NCI-H146 (cell line): ENCODE data around the gene NYAP1.

ENCODE experiments used
- DNase-seq: peaks from one replicate; lab custom pipeline; 2025; lab: John Stamatoyannopoulos, UW

NYAP1 gene

DNA sequence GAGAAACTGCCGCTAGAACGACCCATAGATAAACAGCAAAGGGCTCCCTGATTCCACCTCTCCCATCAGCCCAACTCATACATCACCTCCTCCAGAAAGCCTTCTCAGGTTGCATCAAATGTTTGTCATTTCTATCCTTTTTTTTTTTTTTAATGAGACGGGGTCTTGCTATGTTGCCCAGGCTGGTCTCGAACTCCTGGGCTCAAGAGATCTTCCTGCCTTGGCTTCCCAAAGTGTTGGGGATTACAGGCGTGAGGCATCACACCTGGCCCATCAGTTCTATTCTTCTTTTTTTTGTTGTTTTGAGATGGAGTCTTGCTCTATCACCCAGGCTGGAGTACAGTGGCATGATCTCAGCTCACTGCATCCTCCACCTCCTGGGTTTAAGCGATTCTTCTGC lies 26.7 kb upstream of the NYAP1 start:
- DNase-seq = no peak

DNA sequence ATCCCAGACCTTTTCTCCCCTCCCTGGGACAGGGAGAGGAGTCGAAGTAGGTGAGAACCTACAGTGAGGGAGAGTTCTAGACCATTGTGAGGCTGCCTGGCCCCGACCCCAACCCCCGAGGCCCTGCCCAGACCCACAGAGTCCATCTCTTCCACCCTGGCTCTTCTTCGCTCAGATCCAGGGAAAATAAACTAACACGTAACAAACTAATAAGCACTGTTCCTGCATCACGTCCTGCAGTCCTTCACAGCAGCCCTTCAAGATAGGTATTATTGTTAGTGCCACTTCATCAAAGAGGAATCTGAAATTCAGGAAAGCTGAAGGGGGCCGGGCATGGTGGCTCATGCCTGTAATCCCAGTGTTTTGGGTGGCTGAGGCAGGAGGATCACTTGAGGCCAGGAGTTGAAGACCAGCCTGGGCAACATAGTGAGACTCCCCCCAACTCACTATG lies 19.5 kb upstream of the NYAP1 start, which contains the start of gene SPACDR:
Gene SPACDR (minus strand): TSS at position 51 of the 451 bp plus-strand sequence. CDS start 235 bp downstream, outside the sequence.
- no peak for DNase-seq

DNA sequence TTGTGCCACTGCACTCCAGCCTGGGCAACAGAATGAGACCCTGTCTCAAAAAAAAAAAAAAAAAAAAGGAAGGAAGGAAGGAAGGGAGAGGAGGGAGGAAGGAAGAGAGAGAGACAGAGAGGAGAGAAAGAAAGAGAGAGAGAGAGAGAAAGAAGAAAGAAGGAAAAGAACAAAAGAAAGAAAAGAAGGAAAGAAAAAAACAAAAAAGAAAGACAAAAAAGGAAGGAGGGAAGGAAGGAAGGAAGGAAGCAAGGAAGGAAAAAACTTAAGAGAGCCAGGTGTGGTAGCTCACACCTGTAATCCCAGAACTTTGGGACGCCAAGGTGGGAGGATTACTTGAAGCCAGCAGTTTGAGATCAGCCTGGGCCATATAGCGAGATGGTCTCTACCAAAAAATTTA lies 18.9 kb upstream of the NYAP1 start:
- DNase-seq = no peak

DNA sequence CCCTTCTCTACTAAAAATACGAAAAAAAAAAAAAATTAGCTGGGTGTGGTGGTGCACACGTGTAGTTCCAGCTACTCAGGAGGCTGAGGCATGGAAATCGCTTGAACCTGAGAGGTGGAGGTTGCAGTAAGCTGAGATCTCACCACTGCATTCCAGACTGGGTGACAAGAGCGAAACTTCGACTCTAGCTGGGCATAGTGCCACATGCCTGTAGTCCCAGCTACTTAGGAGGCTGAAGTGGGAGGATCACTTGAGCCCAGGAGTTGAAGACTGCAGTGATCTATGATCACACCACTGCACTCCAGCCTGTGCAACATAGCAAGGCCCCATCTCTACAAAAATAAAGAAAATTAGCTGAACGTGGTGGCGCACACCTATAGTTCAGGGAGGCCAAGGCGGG lies 18.4 kb upstream of the NYAP1 start:
- no peak for DNase-seq

DNA sequence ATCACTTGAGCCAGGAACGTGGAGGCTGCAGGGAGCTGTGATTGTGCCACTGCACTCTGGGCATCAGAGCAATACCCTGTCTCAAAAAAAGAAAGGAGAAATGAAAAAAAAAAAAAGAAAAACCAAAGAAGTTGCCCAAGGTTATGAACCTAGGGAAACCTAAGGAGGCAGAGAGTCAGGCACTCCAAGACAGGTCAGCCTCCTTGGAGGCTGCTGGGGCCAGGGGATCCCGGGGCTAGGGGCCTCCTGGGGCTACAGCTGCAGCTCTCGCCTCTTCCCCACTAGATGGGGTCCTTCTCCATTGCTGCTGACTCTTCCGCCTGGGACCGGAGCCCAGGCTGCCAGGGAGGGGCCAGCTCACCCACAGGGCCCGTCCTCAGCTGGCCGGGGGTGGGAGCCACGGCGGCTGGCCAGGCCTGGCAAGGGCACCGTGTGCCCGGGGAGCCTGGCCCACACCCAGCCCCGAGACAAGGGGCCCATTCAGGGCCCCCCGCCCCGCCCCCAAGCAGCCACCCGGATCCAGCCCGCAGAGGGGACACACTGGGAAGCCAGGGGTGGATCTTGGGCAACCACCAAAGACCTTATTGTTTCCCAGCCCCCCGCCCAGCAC lies 17.9 kb upstream of the NYAP1 start:
- DNase-seq = peak; percentile 49

DNA sequence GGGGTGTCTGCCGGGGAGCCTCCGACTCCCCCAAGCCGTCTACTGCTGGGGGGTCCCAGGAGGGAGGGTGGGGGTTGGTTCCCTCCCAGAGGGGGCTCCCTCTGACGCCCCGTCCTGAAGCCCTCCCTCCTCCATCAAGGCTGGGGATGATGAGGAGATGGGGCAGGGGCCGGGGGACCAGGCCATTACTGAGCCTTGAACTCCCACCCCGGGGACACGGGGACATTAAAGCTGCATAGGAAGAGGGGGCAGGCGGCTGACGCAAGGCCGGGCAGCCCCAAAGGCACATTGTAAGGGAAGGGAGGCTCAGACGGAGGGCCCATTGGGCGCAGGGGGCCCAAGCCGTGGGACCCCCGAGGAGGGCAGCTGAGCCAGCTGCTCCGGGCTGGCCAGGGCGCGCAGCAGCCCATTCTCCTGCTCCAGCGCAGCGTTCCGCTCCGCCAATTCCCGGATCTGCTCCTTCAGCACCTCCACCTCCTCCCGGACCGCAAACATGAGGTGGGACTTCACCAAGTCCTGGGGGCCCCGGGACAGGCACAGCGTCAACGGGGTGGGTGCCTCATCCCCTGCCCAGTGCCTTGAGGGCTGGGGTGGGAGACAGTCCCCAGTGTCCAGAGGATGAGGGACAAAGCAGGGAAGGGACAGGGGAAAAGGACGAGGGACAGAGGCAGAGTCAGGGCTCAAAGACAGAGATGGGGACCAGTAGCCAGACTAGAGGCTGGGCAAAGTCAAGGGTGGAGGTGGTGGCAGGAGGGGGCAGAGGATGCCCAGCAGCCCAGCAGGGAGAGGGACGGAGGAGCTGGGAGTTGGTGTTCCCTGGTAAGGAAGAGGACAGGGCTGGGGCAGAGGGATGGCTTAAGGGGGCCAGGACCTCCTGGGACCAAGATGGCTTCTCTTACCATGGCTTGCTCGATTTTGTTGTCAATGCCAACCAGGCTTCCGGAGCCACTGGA lies 16.8 kb upstream of the NYAP1 start:
- no peak for DNase-seq

DNA sequence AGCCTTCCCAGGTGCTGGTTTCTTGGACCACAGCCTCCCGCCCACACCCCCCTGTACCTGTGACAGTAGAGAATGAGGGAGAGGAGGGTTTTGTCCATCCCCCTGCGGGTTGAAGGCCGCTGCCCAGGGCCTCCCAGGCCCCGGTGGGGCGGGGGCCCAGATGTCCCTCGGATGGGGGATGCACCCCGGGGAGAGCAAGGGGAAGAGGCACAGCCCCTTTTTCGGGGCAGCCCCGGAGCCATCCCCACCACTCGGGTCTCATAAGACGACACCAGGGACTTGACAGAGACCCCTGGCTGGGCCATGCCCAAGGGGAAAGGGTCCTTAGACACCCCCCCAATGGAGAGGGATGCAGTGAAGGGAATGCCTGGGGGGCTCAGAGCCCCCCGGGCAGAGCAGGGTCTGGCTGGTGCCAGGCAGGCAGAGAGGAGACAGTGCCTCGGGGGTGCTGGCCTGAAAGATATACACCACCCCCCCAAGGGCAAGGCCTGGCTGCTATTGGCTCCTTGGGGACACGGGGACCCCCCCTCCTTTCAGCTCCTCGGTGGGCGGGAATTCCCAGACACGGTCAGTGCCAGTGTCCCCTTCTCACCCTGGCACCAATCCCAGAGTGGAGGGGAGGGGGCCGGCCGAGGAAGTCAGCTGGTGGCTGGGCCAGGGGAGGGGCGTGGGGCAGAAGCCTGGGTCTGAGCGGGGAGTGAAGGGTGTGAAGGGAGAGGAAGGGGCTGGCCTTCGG lies 15.9 kb upstream of the NYAP1 start:
- DNase-seq = no peak

DNA sequence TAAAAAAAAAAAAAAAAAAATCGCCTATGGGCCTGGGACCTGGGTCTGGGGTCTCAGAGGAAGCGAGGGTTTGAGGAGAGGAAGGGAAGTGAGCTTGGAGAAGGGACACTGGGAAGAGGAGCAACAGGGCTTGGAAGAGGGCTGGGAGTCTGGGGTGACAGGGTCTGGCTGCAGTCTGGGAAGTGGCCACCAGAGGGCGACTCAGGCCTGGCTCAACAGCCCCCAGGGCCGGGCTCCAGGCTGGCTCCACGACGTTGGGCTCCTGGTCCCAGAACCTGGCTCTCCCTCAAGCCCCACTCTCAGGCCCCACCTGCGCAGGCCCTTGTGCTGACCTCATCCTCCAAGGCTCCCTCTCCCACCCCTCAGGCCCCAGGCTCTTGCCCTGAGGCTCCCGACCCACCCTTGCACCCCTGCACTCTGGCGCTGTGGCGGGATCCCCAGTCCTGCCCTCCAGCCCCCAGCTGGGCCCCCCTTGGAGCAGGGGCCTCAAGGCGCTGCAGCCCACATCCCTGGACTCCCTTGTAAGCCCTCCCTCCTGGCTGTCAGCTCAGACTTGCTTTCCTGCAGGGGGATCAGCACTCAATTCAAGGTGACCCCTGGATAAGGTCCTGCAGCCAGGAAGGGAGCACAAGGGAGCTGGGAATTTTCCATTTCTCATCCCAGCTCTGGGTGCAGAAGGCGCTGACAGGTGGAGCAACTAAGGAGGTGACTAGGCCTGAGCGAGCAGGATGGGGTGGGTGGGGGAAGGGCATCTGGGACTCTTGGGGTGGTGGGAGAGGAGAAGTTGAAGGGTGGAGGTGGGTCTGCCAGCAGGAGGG lies 14.3 kb upstream of the NYAP1 start:
- DNase-seq = peak; percentile 71

DNA sequence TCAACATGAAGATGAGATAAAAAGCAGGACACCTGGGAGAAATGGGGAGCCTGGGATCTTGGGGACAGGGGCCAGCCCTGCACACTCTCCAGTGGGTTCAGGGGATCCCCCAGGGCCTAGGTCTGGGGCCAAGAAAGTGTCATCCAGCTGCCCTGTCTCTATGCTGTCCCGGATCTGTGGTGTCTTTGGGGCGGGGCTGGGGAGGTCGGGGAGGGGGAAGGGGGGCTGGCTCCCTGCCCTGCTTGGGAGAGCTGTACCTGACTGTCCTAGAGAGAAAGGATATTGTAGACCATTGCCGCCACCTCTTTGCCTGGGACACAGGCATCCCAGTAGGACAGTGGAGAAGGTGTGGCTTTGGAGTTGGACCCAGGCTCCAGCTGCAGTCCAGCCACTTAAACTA lies 12.7 kb upstream of the NYAP1 start:
- DNase-seq = no peak

DNA sequence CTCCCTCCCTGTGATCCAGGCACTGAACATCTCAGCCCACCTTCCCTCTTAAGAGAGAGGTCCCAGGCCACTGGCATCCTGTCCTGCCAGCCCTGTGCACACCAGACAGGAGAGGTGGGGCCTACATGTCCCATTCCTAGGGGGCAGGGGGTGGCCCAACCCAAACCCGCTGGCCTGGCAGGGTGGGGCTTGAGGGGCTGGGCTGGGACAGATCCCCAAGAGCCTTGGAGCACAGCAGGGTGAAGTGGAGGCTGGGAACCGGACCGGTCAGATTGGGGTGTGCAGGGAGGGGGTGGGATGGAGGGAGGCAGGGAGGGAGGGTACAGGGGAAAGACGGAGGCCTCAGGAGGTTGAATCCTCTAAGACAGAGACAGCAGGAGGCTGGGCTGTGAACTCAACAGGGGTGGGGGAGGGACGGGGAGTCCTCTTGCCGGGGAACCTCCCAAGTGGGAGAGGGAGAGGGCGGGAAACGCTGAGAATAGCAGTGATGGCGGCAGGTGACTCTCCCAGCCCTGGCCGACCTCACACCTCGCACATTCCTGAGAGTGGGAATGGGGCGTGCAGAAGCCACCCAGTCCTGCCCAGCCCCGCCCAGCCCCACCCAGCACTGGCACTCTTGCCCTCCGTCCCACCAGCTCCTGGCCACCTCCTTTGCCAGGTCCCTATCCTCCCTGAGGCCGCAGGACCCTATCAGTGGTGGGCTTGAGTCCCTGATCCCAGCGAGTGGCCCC lies 11.4 kb upstream of the NYAP1 start:
- no peak for DNase-seq

DNA sequence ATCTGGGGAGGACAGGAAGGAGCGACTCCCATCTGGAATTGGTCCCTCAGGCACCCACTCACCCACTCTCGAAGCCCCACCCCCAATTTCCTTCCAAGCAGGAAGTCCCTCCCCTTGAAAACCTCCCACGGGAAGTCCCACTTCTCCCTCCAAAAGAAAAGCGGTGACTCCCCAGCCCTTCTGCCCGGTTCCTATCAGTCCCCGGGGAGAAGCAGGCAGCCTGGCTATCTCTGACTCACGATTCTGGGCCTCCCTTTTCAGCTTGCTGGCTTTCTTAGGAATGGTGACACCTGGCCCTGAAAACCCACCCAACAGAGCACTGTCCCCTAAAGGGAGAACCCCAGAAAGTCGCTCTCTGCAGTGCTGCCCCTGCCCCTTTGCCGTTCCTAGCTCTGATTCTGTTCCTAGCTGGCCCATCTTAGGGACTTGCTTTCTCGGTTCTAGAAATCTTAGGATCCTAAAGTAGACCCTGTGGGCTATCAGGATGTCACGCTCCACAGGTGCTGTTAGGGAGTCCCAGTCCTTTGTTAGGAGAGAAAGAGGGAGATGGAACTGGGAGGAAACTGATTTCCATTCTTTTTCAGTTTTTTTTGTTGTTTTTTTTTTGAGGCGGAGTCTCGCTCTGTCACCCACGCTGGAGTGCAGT lies 10.8 kb upstream of the NYAP1 start:
- no peak for DNase-seq

DNA sequence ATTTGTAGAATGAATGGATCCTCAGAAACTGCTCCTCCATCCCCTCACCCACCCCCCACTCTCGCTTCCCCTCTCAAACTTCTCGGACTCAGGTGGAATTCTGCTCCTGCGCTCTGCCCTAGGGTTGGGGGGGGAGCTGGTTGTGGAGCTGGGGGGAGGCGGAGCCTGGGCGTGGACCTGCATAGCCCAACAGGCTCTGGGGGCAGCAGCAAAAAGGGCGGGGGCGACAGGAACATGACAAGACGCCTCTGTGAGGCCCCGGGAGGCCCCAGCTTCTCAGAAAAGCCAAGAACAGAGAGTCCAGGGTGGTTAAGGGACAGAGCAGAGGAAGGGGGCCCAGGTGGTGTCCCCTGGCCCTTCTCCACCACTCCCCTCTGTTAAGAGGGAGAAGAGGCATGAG lies 8.2 kb upstream of the NYAP1 start:
- no peak for DNase-seq

DNA sequence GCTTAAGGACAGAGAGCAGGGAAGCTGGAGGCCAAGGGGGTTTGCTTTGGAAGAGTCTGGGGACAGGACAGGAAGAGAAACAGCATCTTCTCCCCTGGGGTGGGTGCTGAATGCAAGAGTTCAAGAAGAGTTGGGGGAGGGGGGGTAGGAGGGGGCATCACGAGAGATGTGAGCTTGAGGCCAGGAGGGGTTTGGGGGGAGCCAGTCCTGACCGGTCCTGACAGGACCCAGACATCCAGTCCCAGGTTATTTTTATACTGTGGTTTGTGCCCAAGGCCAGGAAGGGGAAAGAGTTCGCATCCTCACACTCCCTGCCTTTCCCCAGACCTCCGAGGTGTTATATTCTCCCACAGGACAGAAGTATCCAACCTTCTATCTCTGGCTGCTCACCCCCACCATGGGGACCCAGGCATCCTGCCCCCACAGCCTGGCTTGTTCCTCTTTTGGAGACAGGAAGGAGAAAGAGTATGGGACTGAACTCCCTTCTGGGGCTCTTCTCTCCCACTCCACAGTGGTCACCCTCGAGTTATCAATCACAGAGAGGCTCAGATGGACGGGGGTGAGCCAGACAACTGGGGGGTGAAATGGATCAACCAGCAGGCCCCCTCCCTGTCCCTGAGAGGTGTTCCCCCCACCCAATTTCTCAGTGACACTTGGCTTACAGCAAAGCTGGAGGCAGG lies 7.5 kb upstream of the NYAP1 start:
- DNase-seq = no peak

DNA sequence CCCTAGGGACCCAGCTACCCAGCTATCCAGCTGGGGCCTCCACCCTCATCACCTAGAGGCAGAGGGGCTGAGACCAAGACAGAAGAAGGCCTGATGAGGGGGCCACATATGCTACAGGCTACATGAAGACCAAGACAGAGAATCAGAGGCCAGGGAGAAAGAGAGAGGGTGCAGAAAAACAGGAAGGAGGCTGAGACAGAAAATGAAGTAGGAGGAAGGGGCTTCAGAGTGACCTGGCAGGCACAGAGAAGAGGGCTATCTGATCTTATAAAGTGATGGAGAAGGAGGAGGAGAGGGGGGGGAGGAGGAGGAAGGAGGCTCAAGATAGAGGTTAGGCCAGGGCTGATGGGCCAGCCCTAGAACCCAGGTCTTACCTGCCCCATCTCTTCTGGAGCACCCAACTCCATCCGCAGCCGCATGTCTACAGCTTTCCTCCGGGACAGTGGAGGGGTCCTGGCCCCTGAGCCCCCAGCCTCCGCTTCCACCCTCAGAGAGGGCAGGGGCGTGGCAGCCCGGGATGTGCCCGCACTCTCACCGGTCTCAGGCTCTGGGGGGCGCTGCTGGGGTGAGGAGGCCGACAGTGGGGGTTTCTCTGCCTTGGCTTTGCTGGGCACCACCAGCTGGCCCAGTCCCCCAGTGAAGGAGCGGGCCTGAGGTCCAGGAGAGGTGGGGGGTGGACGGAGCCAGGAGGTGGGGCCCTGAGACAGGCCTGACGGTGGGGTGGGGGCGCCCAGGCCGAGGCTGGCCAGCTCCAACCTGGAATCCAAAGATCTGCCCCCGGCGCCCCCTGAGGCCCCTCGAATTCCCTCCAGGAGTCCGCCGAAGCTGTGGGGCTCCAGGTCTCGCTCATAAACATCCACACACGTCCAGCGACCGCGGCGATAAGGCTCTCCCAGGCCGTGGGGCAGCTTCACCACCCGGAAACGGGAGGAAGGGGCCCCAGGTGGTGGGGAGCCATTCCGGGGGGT lies 6.5 kb upstream of the NYAP1 start:
- no peak for DNase-seq

DNA sequence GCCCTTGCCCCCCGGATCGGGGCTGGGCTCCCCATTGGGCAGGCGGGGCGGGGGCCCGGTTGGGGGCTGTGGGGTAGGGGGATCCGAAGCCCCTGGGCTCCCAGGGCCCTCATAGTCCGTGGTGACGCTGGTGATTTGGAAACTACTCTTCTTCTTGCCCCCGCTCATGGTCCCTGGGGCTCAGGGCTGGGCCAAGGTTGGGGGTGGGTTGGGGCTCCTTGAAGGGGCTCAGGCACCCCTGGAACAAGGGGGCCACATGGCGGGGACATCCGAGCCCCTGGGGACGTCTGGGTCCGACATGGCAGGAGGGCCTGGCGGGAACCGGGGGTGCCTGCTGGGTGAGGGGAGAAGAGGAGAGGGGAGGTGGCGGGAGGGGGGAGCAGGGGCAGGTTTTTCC lies 5.9 kb upstream of the NYAP1 start:
- no peak for DNase-seq

DNA sequence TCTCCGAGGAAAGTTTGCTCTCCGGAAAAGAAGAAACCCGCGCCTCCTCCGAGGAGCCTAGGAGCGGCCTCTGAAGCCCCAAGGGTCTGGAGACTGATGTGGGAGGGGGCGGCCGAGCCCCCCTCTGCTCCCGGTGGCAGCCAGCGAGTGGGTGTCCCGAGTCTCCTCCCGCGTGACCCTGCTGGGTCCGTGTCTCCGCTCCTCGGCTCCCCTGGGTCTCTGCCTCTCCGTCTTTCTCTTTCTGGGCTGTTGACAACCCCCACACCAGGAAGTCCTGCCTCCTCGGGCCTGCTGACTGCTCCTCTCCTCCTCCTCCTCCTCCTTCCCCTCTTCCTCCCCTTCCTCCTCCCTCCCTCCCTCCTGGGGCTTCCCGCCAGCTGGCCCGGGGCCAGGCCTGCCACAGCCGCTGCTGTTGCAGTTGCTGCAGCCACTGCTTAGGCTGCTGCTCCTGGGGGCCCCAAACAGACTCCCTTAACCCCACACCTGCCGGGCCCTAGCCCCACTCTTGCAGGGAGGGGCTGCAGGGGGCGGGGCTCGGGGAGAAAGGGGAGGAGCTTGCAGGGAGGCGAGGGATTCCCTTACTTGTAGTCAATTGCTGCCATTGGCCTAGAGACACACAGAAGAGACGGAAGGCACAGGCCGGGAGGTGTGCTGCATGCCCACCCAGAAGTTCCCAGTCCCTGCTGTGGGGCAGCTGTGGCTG lies 4.6 kb upstream of the NYAP1 start, which contains the start of gene TSC22D4:
Gene TSC22D4 (minus strand): TSS at position 257 of the 703 bp plus-strand sequence. CDS start 1,176 bp downstream, outside the sequence.
- DNase-seq = peak; percentile 96

DNA sequence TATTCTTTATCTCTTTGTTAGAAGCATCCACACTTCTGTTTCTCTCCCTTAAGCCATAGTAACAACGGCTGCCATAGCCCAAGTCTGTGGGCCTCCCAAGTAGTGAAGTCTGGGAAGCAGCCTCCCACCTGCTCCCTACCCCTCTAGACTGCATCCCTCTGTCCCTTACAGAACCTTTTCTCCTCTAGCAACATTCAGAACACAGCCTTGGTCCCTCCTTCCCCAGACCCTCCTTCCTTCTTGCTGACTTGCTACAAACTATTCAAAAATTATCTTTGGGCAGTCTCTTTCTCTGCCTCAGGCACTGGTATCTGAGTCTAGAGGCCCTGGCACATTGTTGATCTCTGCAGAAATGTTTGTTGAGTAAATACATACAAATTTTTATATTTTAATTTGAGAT lies 2.3 kb upstream of the NYAP1 start:
- no peak for DNase-seq

DNA sequence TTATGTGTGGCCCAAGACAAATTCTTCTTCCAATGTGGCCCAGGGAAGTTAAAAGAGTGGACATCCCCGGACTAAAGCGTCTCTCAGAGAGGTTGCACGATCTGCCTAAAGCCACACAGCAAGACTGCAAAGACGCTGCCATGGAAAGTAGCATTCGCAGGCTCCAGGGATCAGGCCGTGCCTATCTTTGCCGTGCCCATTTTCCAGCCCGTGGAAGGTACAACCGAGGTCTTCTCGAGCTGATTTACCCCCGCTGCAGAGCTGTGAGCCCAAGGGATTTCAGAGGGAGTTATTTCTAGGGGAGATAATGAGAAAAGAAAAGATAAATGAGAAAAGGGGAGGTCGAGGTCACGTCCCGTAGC lies 1.0 kb upstream of the NYAP1 start:
- no peak for DNase-seq
